ENCODE measurements around the gene GIPC3.

GIPC3 gene

GRCh38 chr19:3543150-3544057 is 41.9 kb upstream of the GIPC3 start:
- H3K4me3 ChIP-seq (ENCODE audit: low read depth in 1 of 2, low read length in 2 of 2): no peak overlapping the region
- H3K4me1 ChIP-seq (ENCODE audit: insufficient read depth, low read length): no peaks in the 10 kb centered on the region
- no peak overlapping the region for H3K27ac ChIP-seq (ENCODE audit: low read depth, low read length)
- no peaks in the 10 kb centered on the region for H3K9me3 ChIP-seq (ENCODE audit: low read length)
- no peaks in the 10 kb centered on the region for H3K27me3 ChIP-seq (ENCODE audit: control insufficient read depth in 1 of 2, insufficient read depth in 2 of 2, low read length in 2 of 2)
- peaks cover 4% of the 10 kb centered on the region for H3K36me3 ChIP-seq (ENCODE audit: insufficient read depth, low read length)
- no peak overlapping the region for H3K9ac ChIP-seq (ENCODE audit: low read length)

GRCh38 chr19:3544058-3544376 is 41.3 kb upstream of the GIPC3 start:
- no peaks in the 10 kb centered on the region for H3K4me1 ChIP-seq (ENCODE audit: insufficient read depth, low read length)
- H3K27me3 ChIP-seq (ENCODE audit: control insufficient read depth in 1 of 2, insufficient read depth in 2 of 2, low read length in 2 of 2): no peaks in the 10 kb centered on the region
- H3K27ac ChIP-seq (ENCODE audit: low read depth, low read length): no peak overlapping the region
- peaks cover 4% of the 10 kb centered on the region for H3K36me3 ChIP-seq (ENCODE audit: insufficient read depth, low read length)
- H3K9ac ChIP-seq (ENCODE audit: low read length): no peak overlapping the region
- no peak overlapping the region for H3K4me3 ChIP-seq (ENCODE audit: low read depth in 1 of 2, low read length in 2 of 2)
- H3K9me3 ChIP-seq (ENCODE audit: low read length): no peaks in the 10 kb centered on the region

- Histone ChIP-seq H3K27me3 (ENCODE audit: control insufficient read depth in 1 of 2, insufficient read depth in 2 of 2, low read length in 2 of 2) (no peaks in the 10 kb centered on the region), H3K4me3 (ENCODE audit: low read depth in 1 of 2, low read length in 2 of 2) (no peak overlapping the region), H3K27ac (ENCODE audit: low read depth, low read length) (no peak overlapping the region), H3K9ac (ENCODE audit: low read length) (no peak overlapping the region), H3K9me3 (ENCODE audit: low read length) (no peaks in the 10 kb centered on the region), H3K36me3 (ENCODE audit: insufficient read depth, low read length) (peaks cover 4% of the 10 kb centered on the region), H3K4me1 (ENCODE audit: insufficient read depth, low read length) (no peaks in the 10 kb centered on the region)
Measured at GRCh38 chr19:3544742-3545668, 40.3 kb upstream of the GIPC3 start.

GRCh38 chr19:3545669-3546034 is 39.6 kb upstream of the GIPC3 start:
- Histone ChIP-seq H3K9ac (ENCODE audit: low read length) (no peak overlapping the region), H3K36me3 (ENCODE audit: insufficient read depth, low read length) (peaks cover 4% of the 10 kb centered on the region), H3K27ac (ENCODE audit: low read depth, low read length) (no peak overlapping the region), H3K27me3 (ENCODE audit: control insufficient read depth in 1 of 2, insufficient read depth in 2 of 2, low read length in 2 of 2) (no peaks in the 10 kb centered on the region), H3K4me1 (ENCODE audit: insufficient read depth, low read length) (no peaks in the 10 kb centered on the region), H3K4me3 (ENCODE audit: low read depth in 1 of 2, low read length in 2 of 2) (no peak overlapping the region), H3K9me3 (ENCODE audit: low read length) (no peaks in the 10 kb centered on the region)

- no peaks in the 10 kb centered on the region for H3K4me1 ChIP-seq (ENCODE audit: insufficient read depth, low read length)
- no peak overlapping the region for H3K9ac ChIP-seq (ENCODE audit: low read length)
- H3K27me3 ChIP-seq (ENCODE audit: control insufficient read depth in 1 of 2, insufficient read depth in 2 of 2, low read length in 2 of 2): no peaks in the 10 kb centered on the region
- no peak overlapping the region for H3K4me3 ChIP-seq (ENCODE audit: low read depth in 1 of 2, low read length in 2 of 2)
- H3K27ac ChIP-seq (ENCODE audit: low read depth, low read length): no peak overlapping the region
- peaks cover 4% of the 10 kb centered on the region for H3K36me3 ChIP-seq (ENCODE audit: insufficient read depth, low read length)
- H3K9me3 ChIP-seq (ENCODE audit: low read length): no peaks in the 10 kb centered on the region
Measured at GRCh38 chr19:3546119-3546518, 39.2 kb upstream of the GIPC3 start.

- Histone ChIP-seq H3K27ac (ENCODE audit: low read depth, low read length) (no peak overlapping the region), H3K9me3 (ENCODE audit: low read length) (no peaks in the 10 kb centered on the region), H3K4me3 (ENCODE audit: low read depth in 1 of 2, low read length in 2 of 2) (no peak overlapping the region), H3K9ac (ENCODE audit: low read length) (no peak overlapping the region), H3K4me1 (ENCODE audit: insufficient read depth, low read length) (no peaks in the 10 kb centered on the region), H3K27me3 (ENCODE audit: control insufficient read depth in 1 of 2, insufficient read depth in 2 of 2, low read length in 2 of 2) (no peaks in the 10 kb centered on the region), H3K36me3 (ENCODE audit: insufficient read depth, low read length) (peaks cover 4% of the 10 kb centered on the region)
Measured at GRCh38 chr19:3547301-3547731, 38.0 kb upstream of the GIPC3 start.

GRCh38 chr19:3547767-3548282 is 37.5 kb upstream of the GIPC3 start:
- H3K27me3 ChIP-seq (ENCODE audit: control insufficient read depth in 1 of 2, insufficient read depth in 2 of 2, low read length in 2 of 2): no peaks in the 10 kb centered on the region
- H3K9ac ChIP-seq (ENCODE audit: low read length): no peak overlapping the region
- H3K27ac ChIP-seq (ENCODE audit: low read depth, low read length): no peak overlapping the region
- H3K9me3 ChIP-seq (ENCODE audit: low read length): no peaks in the 10 kb centered on the region
- H3K4me3 ChIP-seq (ENCODE audit: low read depth in 1 of 2, low read length in 2 of 2): no peak overlapping the region
- H3K36me3 ChIP-seq (ENCODE audit: insufficient read depth, low read length): peaks cover 4% of the 10 kb centered on the region
- no peaks in the 10 kb centered on the region for H3K4me1 ChIP-seq (ENCODE audit: insufficient read depth, low read length)

- no peak overlapping the region for H3K9ac ChIP-seq (ENCODE audit: low read length)
- H3K27ac ChIP-seq (ENCODE audit: low read depth, low read length): no peak overlapping the region
- no peak overlapping the region for H3K4me3 ChIP-seq (ENCODE audit: low read depth in 1 of 2, low read length in 2 of 2)
- H3K9me3 ChIP-seq (ENCODE audit: low read length): no peaks in the 10 kb centered on the region
- no peaks in the 10 kb centered on the region for H3K27me3 ChIP-seq (ENCODE audit: control insufficient read depth in 1 of 2, insufficient read depth in 2 of 2, low read length in 2 of 2)
- peaks cover 4% of the 10 kb centered on the region for H3K36me3 ChIP-seq (ENCODE audit: insufficient read depth, low read length)
- no peaks in the 10 kb centered on the region for H3K4me1 ChIP-seq (ENCODE audit: insufficient read depth, low read length)
Measured at GRCh38 chr19:3548606-3549005, 36.7 kb upstream of the GIPC3 start.

GRCh38 chr19:3549816-3550215 is 35.5 kb upstream of the GIPC3 start:
- H3K27ac ChIP-seq (ENCODE audit: low read depth, low read length): no peak overlapping the region
- H3K4me1 ChIP-seq (ENCODE audit: insufficient read depth, low read length): peaks cover 4% of the 10 kb centered on the region
- no peak overlapping the region for H3K9ac ChIP-seq (ENCODE audit: low read length)
- H3K36me3 ChIP-seq (ENCODE audit: insufficient read depth, low read length): peaks cover 4% of the 10 kb centered on the region
- H3K9me3 ChIP-seq (ENCODE audit: low read length): no peaks in the 10 kb centered on the region
- no peaks in the 10 kb centered on the region for H3K27me3 ChIP-seq (ENCODE audit: control insufficient read depth in 1 of 2, insufficient read depth in 2 of 2, low read length in 2 of 2)
- no peak overlapping the region for H3K4me3 ChIP-seq (ENCODE audit: low read depth in 1 of 2, low read length in 2 of 2)

GRCh38 chr19:3550947-3551791 is 34.1 kb upstream of the GIPC3 start:
- H3K4me1 ChIP-seq (ENCODE audit: insufficient read depth, low read length): peaks cover 14% of the 10 kb centered on the region
- no peak overlapping the region for H3K4me3 ChIP-seq (ENCODE audit: low read depth in 1 of 2, low read length in 2 of 2)
- H3K9ac ChIP-seq (ENCODE audit: low read length): no peak overlapping the region
- H3K27me3 ChIP-seq (ENCODE audit: control insufficient read depth in 1 of 2, insufficient read depth in 2 of 2, low read length in 2 of 2): no peaks in the 10 kb centered on the region
- H3K9me3 ChIP-seq (ENCODE audit: low read length): no peaks in the 10 kb centered on the region
- H3K27ac ChIP-seq (ENCODE audit: low read depth, low read length): no peak overlapping the region
- peaks cover 4% of the 10 kb centered on the region for H3K36me3 ChIP-seq (ENCODE audit: insufficient read depth, low read length)

GRCh38 chr19:3551792-3552095 is 33.5 kb upstream of the GIPC3 start:
- no peak overlapping the region for H3K4me3 ChIP-seq (ENCODE audit: low read depth in 1 of 2, low read length in 2 of 2)
- H3K9me3 ChIP-seq (ENCODE audit: low read length): no peaks in the 10 kb centered on the region

More at GRCh38 chr19:3551792-3552095, 33.5 kb upstream of the GIPC3 start:
- H3K4me1 ChIP-seq (ENCODE audit: insufficient read depth, low read length): peaks cover 20% of the 10 kb centered on the region
- no peaks in the 10 kb centered on the region for H3K27me3 ChIP-seq (ENCODE audit: control insufficient read depth in 1 of 2, insufficient read depth in 2 of 2, low read length in 2 of 2)
- no peak overlapping the region for H3K9ac ChIP-seq (ENCODE audit: low read length)
- H3K27ac ChIP-seq (ENCODE audit: low read depth, low read length): no peak overlapping the region
- peaks cover 4% of the 10 kb centered on the region for H3K36me3 ChIP-seq (ENCODE audit: insufficient read depth, low read length)

Measured in muscle layer of colon (tissue), 2 donors.